T-helper 1 cell treated with Interleukin-12 subunit alpha and Interleukin-12 subunit beta and Interleukin-4 antibody, amounts not matched to agents 30 ng/mL and 1 ng/mL, for 36 hours (primary cell): ENCODE results near the gene FAM53B. TPM values are rescaled to one million over a fixed set of nuclear protein-coding genes. Genes with fewer than 3 reads are reported as not detected.

Experiments used
- intact Hi-C: fragments of 100-400 bp; cut with micrococcal nuclease; formaldehyde crosslinking; loops from one replicate; pipeline ENCODE4 v1.15.1; 2024
- total RNA-seq: library from RNA; stranded (reverse); gene quantifications from 2 replicates; pipeline ENCODE4 v1.2.3, GENCODE V29; 2022

Gene FAM53B
- total RNA-seq, 1 donor from 2014 or later, result 35.0 TPM

GRCh38 chr10:124685261-124685660 lies 58.9 kb downstream of the FAM53B start:
- intact Hi-C loops, result no loop called here

- intact Hi-C loops, result no loop called here
These were observed 60.4 kb downstream of the FAM53B start for GRCh38 chr10:124683814-124684213.

GRCh38 chr10:124681626-124682552 lies 62.3 kb downstream of the FAM53B start:
- intact Hi-C loops, result no loop called here

- intact Hi-C loops, result no loop called here
These were observed 63.1 kb downstream of the FAM53B start for GRCh38 chr10:124681091-124681490.

- intact Hi-C loops, result no loop called here
These were observed 63.5 kb downstream of the FAM53B start for GRCh38 chr10:124680675-124681074.

- intact Hi-C loops, result no loop called here
These were observed 64.8 kb downstream of the FAM53B start for GRCh38 chr10:124679401-124679800.

GRCh38 chr10:124678557-124679240 lies 65.5 kb downstream of the FAM53B start:
- intact Hi-C loops, result no loop called here

- intact Hi-C loops, result no loop called here
These were observed 66.2 kb downstream of the FAM53B start for GRCh38 chr10:124677749-124678556.

GRCh38 chr10:124677293-124677699 lies 66.9 kb downstream of the FAM53B start:
- intact Hi-C loops, result no loop called here

- intact Hi-C loops, result no loop called here
These were observed 67.6 kb downstream of the FAM53B start for GRCh38 chr10:124676416-124677062.

- intact Hi-C loops, result no loop called here
These were observed 68.4 kb downstream of the FAM53B start for GRCh38 chr10:124675824-124676223.

- intact Hi-C loops, result no loop called here
These were observed 68.9 kb downstream of the FAM53B start for GRCh38 chr10:124675261-124675660.

GRCh38 chr10:124674768-124675222 lies 69.4 kb downstream of the FAM53B start:
- intact Hi-C loops, result no loop called here

- intact Hi-C loops, result no loop called here
These were observed 72.0 kb downstream of the FAM53B start for GRCh38 chr10:124672181-124672638.

GRCh38 chr10:124671486-124672075 lies 72.6 kb downstream of the FAM53B start:
- intact Hi-C loops, result no loop called here

GRCh38 chr10:124670849-124671248 lies 73.3 kb downstream of the FAM53B start:
- intact Hi-C loops, result no loop called here

- intact Hi-C loops, result no loop called here
These were observed 74.1 kb downstream of the FAM53B start for GRCh38 chr10:124669824-124670654.

- intact Hi-C loops, result no loop called here
These were observed 74.9 kb downstream of the FAM53B start for GRCh38 chr10:124669141-124669823.

GRCh38 chr10:124668517-124669051 lies 75.6 kb downstream of the FAM53B start:
- intact Hi-C loops, result no loop called here
